ENCODE measurements around the gene RGS2. TPM values are rescaled to one million over a fixed set of nuclear protein-coding genes. Genes with fewer than 3 reads are reported as not detected.

The RGS2 gene
- total RNA-seq, 2 donors from 2014 or later: 31.2 to 51.2 TPM

DNA sequence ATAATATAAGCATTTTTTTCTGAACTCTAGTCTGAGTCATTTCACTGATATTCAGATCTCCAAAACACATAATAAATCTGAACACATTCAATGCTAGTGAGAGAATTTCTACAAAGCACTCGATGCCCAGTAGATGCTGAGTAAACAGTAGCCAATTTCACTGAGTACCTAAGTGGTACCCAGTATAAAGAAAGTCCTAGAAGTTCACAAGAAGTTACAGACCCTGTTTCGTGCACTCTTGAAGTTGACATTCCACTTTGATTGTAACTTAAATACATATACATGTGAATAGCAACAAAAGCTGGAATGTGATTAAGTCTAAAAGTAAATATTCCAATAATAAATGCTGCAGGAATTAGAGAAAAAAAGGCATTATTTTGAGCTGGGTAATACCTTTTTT, 33.2 kb upstream of the RGS2 start:
- TF ChIP-seq, protein P1, sequence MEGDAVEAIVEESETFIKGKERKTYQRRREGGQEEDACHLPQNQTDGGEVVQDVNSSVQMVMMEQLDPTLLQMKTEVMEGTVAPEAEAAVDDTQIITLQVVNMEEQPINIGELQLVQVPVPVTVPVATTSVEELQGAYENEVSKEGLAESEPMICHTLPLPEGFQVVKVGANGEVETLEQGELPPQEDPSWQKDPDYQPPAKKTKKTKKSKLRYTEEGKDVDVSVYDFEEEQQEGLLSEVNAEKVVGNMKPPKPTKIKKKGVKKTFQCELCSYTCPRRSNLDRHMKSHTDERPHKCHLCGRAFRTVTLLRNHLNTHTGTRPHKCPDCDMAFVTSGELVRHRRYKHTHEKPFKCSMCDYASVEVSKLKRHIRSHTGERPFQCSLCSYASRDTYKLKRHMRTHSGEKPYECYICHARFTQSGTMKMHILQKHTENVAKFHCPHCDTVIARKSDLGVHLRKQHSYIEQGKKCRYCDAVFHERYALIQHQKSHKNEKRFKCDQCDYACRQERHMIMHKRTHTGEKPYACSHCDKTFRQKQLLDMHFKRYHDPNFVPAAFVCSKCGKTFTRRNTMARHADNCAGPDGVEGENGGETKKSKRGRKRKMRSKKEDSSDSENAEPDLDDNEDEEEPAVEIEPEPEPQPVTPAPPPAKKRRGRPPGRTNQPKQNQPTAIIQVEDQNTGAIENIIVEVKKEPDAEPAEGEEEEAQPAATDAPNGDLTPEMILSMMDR (IDR thresholded peaks at IDR 0.05): no peak
- no peaks in the 10 kb centered on the region for H3K27me3 ChIP-seq
- H3K36me3 ChIP-seq: no peaks in the 10 kb centered on the region
- no peak overlapping the region for H3K4me3 ChIP-seq
- peaks cover 0 to 5% of the 10 kb centered on the region in 2 donors for H3K4me1 ChIP-seq
- peaks cover 0 to 5% of the 10 kb centered on the region in 2 donors for H3K9me3 ChIP-seq
- no peak for DNase-seq (ENCODE audit: low spot score)
- H3K27ac ChIP-seq: no peak overlapping the region

DNA sequence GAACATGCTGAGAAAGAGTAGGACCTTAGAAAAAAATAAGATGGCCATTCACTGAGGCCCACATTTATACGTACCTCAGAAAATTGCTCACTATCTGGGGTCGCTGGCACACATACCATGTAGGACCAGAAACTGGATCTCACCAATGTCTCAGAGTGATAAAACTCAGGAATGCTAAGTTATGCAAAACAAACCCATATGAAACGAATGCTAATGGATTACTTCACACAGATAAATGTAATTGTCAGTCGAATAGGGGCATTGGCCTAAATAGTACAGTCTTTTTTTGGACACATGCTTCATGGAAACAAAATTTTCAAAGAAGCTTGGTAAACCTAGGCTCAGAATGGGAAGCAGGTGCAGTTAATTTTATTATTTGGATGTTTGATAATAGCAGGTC, 32.6 kb upstream of the RGS2 start:
- peaks cover 0 to 4% of the 10 kb centered on the region in 2 donors for H3K4me1 ChIP-seq
- H3K27ac ChIP-seq: no peak overlapping the region
- peaks cover 0 to 5% of the 10 kb centered on the region in 2 donors for H3K9me3 ChIP-seq
- no peak overlapping the region for H3K4me3 ChIP-seq
- H3K36me3 ChIP-seq: no peaks in the 10 kb centered on the region
- TF ChIP-seq, protein P1 (IDR thresholded peaks at IDR 0.05): no peak
- DNase-seq (ENCODE audit: low spot score): no peak
- no peaks in the 10 kb centered on the region for H3K27me3 ChIP-seq

DNA sequence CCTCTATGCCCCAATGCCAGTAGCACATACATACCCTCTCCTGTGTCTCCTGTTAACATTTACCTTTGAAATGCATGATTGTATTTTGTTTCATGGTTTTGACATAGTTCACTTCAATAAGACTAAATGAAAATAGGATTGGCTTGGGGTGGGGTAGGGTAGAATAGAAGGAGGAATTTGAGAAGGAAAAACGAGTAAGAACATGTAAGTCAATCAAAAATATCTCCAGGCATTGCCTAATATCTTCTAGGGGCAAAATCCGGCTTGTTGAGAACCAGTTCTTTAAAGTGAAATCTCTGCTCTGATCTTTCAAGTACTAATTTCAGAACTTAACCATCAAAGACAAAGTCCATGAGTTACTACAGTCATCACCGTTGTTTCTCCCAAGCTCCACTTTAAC, 31.8 kb upstream of the RGS2 start:
- no peaks in the 10 kb centered on the region for H3K27me3 ChIP-seq
- no peaks in the 10 kb centered on the region for H3K36me3 ChIP-seq
- no peaks in the 10 kb centered on the region for H3K4me1 ChIP-seq
- peaks cover 0 to 5% of the 10 kb centered on the region in 2 donors for H3K9me3 ChIP-seq
- DNase-seq (ENCODE audit: low spot score): no peak
- no peak overlapping the region for H3K27ac ChIP-seq
- H3K4me3 ChIP-seq: no peak overlapping the region
- TF ChIP-seq, protein P1 (IDR thresholded peaks at IDR 0.05): no peak

DNA sequence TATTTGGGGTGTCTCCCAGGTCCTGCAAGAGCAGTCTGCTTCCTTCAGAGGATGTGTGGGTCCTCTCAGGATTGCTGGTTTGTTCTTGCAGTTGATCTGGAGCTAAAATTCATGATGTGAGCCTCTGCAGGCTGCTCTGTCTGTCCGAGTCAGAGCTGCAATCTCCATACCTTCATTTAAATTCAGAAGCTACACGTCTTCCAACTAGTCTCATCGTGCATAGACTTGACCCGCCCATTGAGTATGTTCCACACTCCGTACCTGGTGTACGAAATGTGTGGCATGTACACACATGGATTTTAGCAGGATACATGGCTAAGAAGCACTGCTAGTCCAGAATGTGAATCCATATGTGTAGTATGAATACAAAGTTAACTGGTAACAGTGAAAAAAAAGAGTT, 25.0 kb upstream of the RGS2 start:
- Histone ChIP-seq H3K27me3 (no peaks in the 10 kb centered on the region), H3K4me1 (peaks cover 0 to 9% of the 10 kb centered on the region in 2 donors), H3K4me3 (no peak overlapping the region), H3K36me3 (no peaks in the 10 kb centered on the region), H3K9me3 (peaks cover 0 to 5% of the 10 kb centered on the region in 2 donors), H3K27ac (no peak overlapping the region)
- no peak for DNase-seq (ENCODE audit: low spot score)
- TF ChIP-seq, protein P1 (IDR thresholded peaks at IDR 0.05): no peak

DNA sequence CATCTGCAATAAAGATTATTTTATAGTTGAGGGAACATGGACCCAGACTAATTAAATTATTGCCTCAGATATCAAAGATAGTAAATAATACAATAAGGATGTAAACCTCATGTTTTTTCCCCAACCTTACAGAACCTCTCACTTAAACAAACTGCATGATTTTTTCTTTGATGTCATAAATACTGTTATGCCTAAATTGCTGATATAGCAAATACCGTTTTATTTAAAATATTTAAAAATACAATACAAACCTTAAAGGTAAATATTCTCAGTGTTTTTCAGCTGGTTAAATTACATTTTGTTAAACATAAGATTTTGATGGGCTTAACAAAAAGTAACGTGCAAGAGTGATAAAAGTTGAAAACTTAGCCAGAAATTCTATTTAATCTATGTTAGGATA, 24.4 kb upstream of the RGS2 start:
- Histone ChIP-seq H3K27ac (no peak overlapping the region), H3K27me3 (no peaks in the 10 kb centered on the region), H3K4me1 (peaks cover 0 to 9% of the 10 kb centered on the region in 2 donors), H3K36me3 (no peaks in the 10 kb centered on the region), H3K9me3 (peaks cover 0 to 5% of the 10 kb centered on the region in 2 donors), H3K4me3 (no peak overlapping the region)
- TF ChIP-seq, protein P1 (IDR thresholded peaks at IDR 0.05): no peak
- no peak for DNase-seq (ENCODE audit: low spot score)

DNA sequence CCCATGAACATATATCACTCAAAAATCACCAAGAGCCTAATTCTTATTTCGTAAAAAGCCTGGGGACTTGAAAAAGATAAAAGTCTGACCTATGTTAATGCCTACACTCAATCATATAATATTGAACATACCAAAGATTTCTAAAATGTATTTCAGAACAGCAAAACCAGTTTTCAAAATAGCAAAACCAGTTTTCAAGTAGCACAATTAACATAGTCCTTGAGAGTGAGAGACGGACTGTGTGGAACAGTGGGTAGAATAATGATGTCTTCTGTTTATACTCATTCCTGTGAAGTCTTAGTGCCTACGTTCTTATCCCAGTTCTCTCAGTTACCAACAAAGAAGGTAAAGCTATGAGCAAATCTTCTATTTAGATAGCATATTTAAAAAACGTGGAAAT, 22.3 kb upstream of the RGS2 start:
- Histone ChIP-seq H3K27ac (no peak overlapping the region), H3K36me3 (no peaks in the 10 kb centered on the region), H3K27me3 (no peaks in the 10 kb centered on the region), H3K4me1 (peaks cover 0 to 9% of the 10 kb centered on the region in 2 donors), H3K9me3 (no peaks in the 10 kb centered on the region), H3K4me3 (no peak overlapping the region)
- TF ChIP-seq, protein P1 (IDR thresholded peaks at IDR 0.05): no peak
- no peak for DNase-seq (ENCODE audit: low spot score)
